ENCODE results near the gene SHISAL1.

SHISAL1 gene

DNA sequence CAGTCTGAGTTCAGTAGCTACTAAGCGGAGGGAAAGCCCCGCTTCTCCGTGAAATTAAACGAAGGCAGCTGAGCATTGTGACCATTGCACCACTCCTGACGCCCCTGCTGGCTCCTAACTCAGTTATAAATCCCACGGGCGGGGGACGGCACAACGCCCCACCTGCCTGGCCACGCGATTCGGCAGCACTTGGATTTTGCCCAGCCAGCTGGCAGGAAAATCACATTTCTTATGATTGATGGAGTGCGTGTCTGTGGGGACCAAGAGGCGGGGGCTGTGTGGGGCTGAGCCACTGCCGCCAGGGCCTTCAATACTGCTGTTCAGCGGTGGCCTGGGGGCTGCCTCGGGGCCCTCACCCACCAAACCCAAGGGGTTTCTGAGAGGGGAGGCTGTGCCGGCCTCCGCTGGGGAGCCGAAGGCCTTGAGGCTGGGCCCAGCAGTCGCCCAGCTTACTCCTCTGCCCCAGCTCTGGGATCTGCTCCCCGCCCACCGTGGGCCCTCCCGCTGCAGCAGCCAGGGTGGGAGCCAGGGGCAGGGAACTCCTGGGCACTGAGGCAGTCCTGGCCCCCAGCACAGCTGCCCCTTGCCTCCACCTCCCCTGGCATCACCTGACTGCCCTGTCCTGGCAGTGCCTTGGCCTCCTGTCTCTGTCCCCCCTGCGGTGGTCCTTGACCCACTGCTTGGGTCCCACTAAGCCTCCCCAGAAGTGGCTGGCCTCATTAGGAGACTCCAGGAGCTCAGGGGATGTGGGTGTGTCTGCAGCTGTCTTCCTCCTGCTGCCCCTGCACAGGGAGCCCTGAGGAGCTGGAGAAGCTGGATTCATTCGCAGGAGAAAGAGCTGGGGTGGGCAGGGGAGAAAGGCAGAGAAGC is 30.7 kb downstream of the SHISAL1 start:
- Histone ChIP-seq H3K36me3 (ENCODE audit: control insufficient read depth in 2 of 2, insufficient read depth in 2 of 2, low read length in 2 of 2) (no peaks in the 10 kb centered on the region), H3K4me3 (ENCODE audit: low read length in 2 of 2) (no peak overlapping the region), H3K9ac (ENCODE audit: low read depth in 1 of 2, low read length in 2 of 2) (no peak overlapping the region), H3K27me3 (ENCODE audit: control insufficient read depth in 2 of 2, insufficient read depth in 2 of 2, low read length in 2 of 2) (no peaks in the 10 kb centered on the region), H3K27ac (ENCODE audit: low read depth in 2 of 2, low read length in 2 of 2) (no peak overlapping the region), H3K9me3 (ENCODE audit: control insufficient read depth in 2 of 2, low read length in 2 of 2) (no peaks in the 10 kb centered on the region), H3K4me1 (ENCODE audit: control insufficient read depth in 2 of 2, insufficient read depth in 2 of 2, low read length in 2 of 2) (no peaks in the 10 kb centered on the region)

DNA sequence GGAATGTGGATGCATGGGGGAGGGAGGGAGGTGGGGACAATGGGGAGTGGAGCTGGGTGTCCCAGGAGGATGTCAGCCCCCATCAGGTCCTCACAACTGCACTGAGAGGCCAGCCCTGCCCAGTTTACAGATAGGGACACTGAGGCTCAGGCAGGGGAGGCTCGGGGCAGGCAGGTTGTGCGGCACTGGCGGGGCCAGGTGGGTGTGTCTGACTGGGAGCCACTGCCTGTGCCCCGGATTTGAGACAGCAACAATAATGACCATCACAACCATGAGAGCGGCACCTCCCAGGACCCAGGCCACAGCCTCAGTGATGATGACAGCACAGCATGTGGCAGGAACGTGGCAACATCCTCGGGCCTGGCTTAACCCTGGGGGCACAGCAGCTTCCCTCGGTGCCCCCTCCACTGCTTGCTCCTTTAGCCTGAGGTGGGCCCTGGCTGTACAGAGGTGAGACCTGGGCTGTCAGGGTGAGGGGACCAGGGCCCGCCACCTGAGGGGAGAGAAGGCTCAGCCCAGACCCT is 32.0 kb downstream of the SHISAL1 start:
- Histone ChIP-seq H3K27ac (ENCODE audit: low read depth in 2 of 2, low read length in 2 of 2) (no peak overlapping the region), H3K36me3 (ENCODE audit: control insufficient read depth in 2 of 2, insufficient read depth in 2 of 2, low read length in 2 of 2) (no peaks in the 10 kb centered on the region), H3K4me3 (ENCODE audit: low read length in 2 of 2) (no peak overlapping the region), H3K27me3 (ENCODE audit: control insufficient read depth in 2 of 2, insufficient read depth in 2 of 2, low read length in 2 of 2) (no peaks in the 10 kb centered on the region), H3K4me1 (ENCODE audit: control insufficient read depth in 2 of 2, insufficient read depth in 2 of 2, low read length in 2 of 2) (no peaks in the 10 kb centered on the region), H3K9ac (ENCODE audit: low read depth in 1 of 2, low read length in 2 of 2) (no peak overlapping the region), H3K9me3 (ENCODE audit: control insufficient read depth in 2 of 2, low read length in 2 of 2) (no peaks in the 10 kb centered on the region)

DNA sequence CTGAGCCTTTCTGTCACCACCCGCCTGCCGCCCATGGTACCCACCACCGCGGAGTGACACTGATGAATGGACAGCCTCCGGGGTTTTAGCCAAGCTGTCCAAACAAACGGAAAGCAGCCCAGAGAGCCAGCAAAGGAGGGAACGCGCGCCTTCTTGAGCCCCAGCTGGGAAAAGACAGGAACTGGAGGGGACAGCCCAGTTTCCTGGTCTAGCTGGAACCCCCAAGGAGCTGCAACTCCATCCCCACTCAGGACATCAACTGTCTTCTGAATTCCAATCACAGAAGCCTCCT is 33.7 kb downstream of the SHISAL1 start:
- H3K36me3 ChIP-seq (ENCODE audit: control insufficient read depth in 2 of 2, insufficient read depth in 2 of 2, low read length in 2 of 2): no peaks in the 10 kb centered on the region

DNA sequence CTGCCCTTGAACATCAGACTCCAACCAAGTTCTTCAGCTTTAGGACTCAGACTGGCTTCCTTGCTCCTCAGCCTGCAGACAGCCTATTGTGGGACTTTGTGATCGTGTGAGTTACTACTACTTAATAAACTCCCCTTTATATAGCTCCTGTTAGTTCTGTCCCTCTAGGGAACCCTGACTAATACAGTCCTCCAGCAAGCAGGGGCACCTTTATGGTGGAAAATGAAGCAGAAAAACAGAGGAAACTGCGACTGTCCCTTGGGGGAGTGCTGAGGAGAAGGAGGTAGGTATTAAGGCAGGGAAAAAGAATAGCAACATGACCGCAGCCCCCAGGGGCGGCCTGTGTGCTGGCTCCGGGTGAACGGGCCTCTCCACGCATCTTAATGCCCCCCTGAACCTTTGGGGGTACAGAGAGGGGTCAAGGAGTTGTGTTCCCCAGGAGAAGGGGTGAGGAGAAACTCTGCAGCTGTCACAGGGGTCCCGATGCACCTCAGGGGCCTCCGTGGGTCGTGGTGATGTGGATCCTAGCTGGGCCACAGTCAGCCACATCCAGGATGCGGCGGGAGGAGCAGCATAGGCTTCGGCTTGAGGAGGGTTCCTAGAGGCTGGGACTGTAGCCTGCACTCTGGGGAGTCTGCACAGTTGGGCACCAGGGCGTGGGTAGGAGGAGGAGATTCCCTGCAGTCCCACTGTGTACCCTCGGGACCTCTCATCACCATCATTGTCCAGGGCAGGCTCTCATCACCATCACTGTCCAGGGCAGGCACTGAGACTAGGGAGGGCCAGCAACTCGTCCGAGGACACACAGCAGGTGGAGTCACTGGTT is 34.3 kb downstream of the SHISAL1 start:
- H3K27me3 ChIP-seq (ENCODE audit: control insufficient read depth in 2 of 2, insufficient read depth in 2 of 2, low read length in 2 of 2): no peaks in the 10 kb centered on the region

More for the DNA sequence above, 33.7 kb downstream of the SHISAL1 start:
- no peaks in the 10 kb centered on the region for H3K9me3 ChIP-seq (ENCODE audit: control insufficient read depth in 2 of 2, low read length in 2 of 2)
- no peaks in the 10 kb centered on the region for H3K4me1 ChIP-seq (ENCODE audit: control insufficient read depth in 2 of 2, insufficient read depth in 2 of 2, low read length in 2 of 2)
- no peaks in the 10 kb centered on the region for H3K27me3 ChIP-seq (ENCODE audit: control insufficient read depth in 2 of 2, insufficient read depth in 2 of 2, low read length in 2 of 2)
- no peak overlapping the region for H3K4me3 ChIP-seq (ENCODE audit: low read length in 2 of 2)
- H3K9ac ChIP-seq (ENCODE audit: low read depth in 1 of 2, low read length in 2 of 2): no peak overlapping the region
- no peak overlapping the region for H3K27ac ChIP-seq (ENCODE audit: low read depth in 2 of 2, low read length in 2 of 2)

DNA sequence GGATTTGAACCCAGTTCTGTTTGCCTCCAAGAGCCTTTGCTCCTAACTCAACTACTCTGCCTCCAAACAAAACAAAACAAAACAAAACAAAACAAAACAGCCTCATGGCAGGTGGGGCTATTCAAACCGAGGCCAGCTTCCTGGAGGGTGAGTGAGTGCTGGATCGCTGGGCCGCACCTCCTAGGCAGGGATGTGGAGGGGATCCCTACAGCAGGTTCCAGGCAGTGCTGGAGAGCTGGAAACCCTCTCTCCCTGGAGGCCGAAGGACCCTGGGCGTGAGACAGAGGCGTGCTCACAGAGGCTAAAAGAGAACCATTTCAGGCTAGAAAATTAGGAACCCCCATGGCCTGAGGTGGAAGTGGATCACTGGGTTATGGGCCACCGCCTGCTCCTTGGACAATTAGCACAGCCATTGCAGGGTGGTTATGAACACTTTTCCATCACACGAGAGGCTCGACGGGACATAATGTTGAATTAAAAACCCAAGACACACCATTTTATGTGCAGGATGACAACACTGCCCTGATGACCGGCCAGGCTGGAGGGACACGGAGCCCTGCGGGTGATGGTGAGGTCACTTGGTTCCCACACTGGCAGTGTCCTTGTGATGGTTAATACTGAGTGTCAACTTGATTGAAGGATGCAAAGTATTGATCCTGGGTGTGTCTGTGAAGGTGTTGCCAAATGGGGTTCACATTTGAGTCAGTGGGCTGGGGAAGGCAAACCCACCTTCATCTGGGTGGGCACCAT is 35.2 kb downstream of the SHISAL1 start:
- Histone ChIP-seq H3K27me3 (ENCODE audit: control insufficient read depth in 2 of 2, insufficient read depth in 2 of 2, low read length in 2 of 2) (no peaks in the 10 kb centered on the region), H3K27ac (ENCODE audit: low read depth in 2 of 2, low read length in 2 of 2) (no peak overlapping the region), H3K9ac (ENCODE audit: low read depth in 1 of 2, low read length in 2 of 2) (no peak overlapping the region), H3K36me3 (ENCODE audit: control insufficient read depth in 2 of 2, insufficient read depth in 2 of 2, low read length in 2 of 2) (no peaks in the 10 kb centered on the region), H3K4me1 (ENCODE audit: control insufficient read depth in 2 of 2, insufficient read depth in 2 of 2, low read length in 2 of 2) (no peaks in the 10 kb centered on the region), H3K9me3 (ENCODE audit: control insufficient read depth in 2 of 2, low read length in 2 of 2) (no peaks in the 10 kb centered on the region), H3K4me3 (ENCODE audit: low read length in 2 of 2) (no peak overlapping the region)

More for the DNA sequence above, 34.3 kb downstream of the SHISAL1 start:
- H3K27ac ChIP-seq (ENCODE audit: low read depth in 2 of 2, low read length in 2 of 2): no peak overlapping the region
- H3K4me3 ChIP-seq (ENCODE audit: low read length in 2 of 2): no peak overlapping the region
- H3K9me3 ChIP-seq (ENCODE audit: control insufficient read depth in 2 of 2, low read length in 2 of 2): no peaks in the 10 kb centered on the region
- no peaks in the 10 kb centered on the region for H3K4me1 ChIP-seq (ENCODE audit: control insufficient read depth in 2 of 2, insufficient read depth in 2 of 2, low read length in 2 of 2)
- H3K36me3 ChIP-seq (ENCODE audit: control insufficient read depth in 2 of 2, insufficient read depth in 2 of 2, low read length in 2 of 2): no peaks in the 10 kb centered on the region
- H3K9ac ChIP-seq (ENCODE audit: low read depth in 1 of 2, low read length in 2 of 2): no peak overlapping the region

DNA sequence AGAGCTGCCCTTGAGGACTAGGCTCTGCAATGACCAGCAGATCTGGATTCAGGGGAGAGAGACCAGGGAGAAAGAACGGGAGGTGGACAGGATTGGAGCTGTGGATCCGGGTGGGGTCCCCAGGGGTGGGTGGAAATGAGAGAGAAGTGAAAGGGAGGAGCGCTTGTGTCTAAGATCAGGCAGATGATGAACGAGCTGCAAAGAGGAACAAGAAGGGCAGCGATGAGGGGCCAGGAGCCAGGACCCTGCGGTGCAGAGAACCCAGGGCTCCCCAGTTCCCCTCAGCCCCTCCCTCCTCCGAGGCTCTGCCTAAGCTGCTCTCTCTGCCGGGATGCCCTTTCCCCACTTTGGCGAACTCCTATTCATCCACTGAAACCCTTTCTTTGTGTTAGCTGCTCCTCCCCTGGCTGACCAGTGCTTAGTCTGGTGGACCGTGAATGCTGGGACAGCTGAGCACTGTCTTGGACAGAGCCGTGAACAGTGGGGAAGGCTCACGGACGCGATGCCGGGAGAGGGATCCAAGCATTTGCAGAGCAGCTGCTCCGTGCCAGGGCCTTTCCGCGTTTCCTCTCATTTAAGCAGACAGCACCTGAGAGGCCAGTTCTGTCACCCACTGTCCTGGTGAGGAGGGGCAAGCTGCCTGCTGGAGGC is 35.9 kb downstream of the SHISAL1 start:
- no peak overlapping the region for H3K27ac ChIP-seq (ENCODE audit: low read depth in 2 of 2, low read length in 2 of 2)
- H3K36me3 ChIP-seq (ENCODE audit: control insufficient read depth in 2 of 2, insufficient read depth in 2 of 2, low read length in 2 of 2): no peaks in the 10 kb centered on the region
- no peak overlapping the region for H3K9ac ChIP-seq (ENCODE audit: low read depth in 1 of 2, low read length in 2 of 2)
- no peaks in the 10 kb centered on the region for H3K27me3 ChIP-seq (ENCODE audit: control insufficient read depth in 2 of 2, insufficient read depth in 2 of 2, low read length in 2 of 2)
- no peaks in the 10 kb centered on the region for H3K9me3 ChIP-seq (ENCODE audit: control insufficient read depth in 2 of 2, low read length in 2 of 2)
- no peak overlapping the region for H3K4me3 ChIP-seq (ENCODE audit: low read length in 2 of 2)
- H3K4me1 ChIP-seq (ENCODE audit: control insufficient read depth in 2 of 2, insufficient read depth in 2 of 2, low read length in 2 of 2): no peaks in the 10 kb centered on the region

DNA sequence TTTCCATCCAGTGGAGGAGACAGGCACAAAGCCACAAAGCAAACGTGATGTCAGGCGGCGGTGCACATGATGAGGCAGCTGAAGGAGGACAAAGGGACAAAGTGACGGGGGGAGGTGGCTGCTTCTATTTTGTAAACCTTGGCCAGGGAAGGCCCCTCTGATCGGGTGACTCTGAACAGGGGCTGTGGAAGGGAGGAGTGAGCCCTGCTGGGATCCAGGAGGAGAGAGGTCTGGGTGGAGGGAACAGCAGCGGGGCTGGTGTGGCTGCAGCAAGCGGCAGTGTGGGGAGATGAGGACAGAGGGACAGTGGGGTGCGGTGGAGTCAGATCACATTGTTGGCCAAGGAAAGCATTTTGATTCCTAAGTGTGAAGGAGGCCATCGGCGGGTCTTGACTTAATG is 36.7 kb downstream of the SHISAL1 start:
- no peaks in the 10 kb centered on the region for H3K36me3 ChIP-seq (ENCODE audit: control insufficient read depth in 2 of 2, insufficient read depth in 2 of 2, low read length in 2 of 2)
- no peak overlapping the region for H3K4me3 ChIP-seq (ENCODE audit: low read length in 2 of 2)
- no peaks in the 10 kb centered on the region for H3K27me3 ChIP-seq (ENCODE audit: control insufficient read depth in 2 of 2, insufficient read depth in 2 of 2, low read length in 2 of 2)
- no peaks in the 10 kb centered on the region for H3K4me1 ChIP-seq (ENCODE audit: control insufficient read depth in 2 of 2, insufficient read depth in 2 of 2, low read length in 2 of 2)
- no peak overlapping the region for H3K27ac ChIP-seq (ENCODE audit: low read depth in 2 of 2, low read length in 2 of 2)
- H3K9ac ChIP-seq (ENCODE audit: low read depth in 1 of 2, low read length in 2 of 2): no peak overlapping the region
- no peaks in the 10 kb centered on the region for H3K9me3 ChIP-seq (ENCODE audit: control insufficient read depth in 2 of 2, low read length in 2 of 2)

DNA sequence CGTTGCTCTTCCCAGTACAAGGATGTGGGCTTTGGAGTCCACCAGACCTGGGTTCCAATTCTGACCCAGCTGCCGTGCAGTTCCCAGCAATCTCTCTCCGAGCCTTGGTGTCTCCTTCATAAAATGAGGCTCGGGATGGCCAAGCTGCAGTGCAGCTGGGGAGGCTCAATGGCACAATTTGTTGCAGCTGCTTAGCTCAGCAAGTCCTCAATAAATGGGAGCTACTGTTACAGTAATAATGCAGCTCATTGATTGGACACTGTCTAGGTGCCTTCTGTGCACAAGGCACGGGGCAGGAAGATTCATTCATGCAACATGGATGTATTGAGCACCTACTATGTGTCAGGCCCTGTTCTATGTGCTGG is 37.1 kb downstream of the SHISAL1 start:
- H3K4me3 ChIP-seq (ENCODE audit: low read length in 2 of 2): no peak overlapping the region
- no peaks in the 10 kb centered on the region for H3K4me1 ChIP-seq (ENCODE audit: control insufficient read depth in 2 of 2, insufficient read depth in 2 of 2, low read length in 2 of 2)
- H3K27me3 ChIP-seq (ENCODE audit: control insufficient read depth in 2 of 2, insufficient read depth in 2 of 2, low read length in 2 of 2): no peaks in the 10 kb centered on the region

DNA sequence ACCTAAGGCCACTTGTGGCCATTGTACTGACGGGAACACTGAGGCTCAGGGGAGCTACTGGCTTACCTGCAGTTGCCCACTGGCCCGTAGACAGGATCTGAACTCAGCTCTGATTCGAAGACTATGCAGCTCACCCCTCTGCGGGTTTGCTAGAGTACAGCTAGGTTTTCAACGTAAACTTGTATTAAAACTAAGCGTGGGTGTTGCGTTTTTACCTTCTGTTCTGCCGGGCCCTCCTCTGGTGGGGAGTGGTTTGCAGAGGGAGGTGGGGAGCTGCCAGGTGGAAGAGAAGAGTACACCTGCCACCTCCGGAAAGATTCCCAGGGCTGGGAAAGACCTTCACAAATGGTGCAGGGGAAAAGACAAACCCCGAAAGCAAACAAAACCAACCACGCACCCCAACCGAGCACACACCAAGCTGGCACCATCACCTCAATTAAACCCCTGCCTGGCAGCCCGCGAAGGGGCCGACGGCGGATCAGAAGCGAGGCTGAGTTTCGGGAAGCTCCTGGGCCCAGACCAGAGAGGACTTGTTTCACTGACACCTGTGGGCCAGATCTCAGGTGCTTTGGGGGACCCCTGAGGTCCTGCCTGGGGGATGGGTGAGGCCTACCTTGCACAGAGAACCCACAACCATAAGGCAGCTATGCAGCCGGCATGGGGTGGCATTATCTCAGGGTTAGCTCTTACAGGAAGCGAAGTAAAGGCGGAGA is 37.7 kb downstream of the SHISAL1 start:
- H3K27ac ChIP-seq (ENCODE audit: low read depth in 2 of 2, low read length in 2 of 2): no peak overlapping the region

More for the DNA sequence above, 37.1 kb downstream of the SHISAL1 start:
- H3K9ac ChIP-seq (ENCODE audit: low read depth in 1 of 2, low read length in 2 of 2): no peak overlapping the region
- H3K9me3 ChIP-seq (ENCODE audit: control insufficient read depth in 2 of 2, low read length in 2 of 2): no peaks in the 10 kb centered on the region
- H3K36me3 ChIP-seq (ENCODE audit: control insufficient read depth in 2 of 2, insufficient read depth in 2 of 2, low read length in 2 of 2): no peaks in the 10 kb centered on the region
- H3K27ac ChIP-seq (ENCODE audit: low read depth in 2 of 2, low read length in 2 of 2): no peak overlapping the region

More for the DNA sequence above, 37.7 kb downstream of the SHISAL1 start:
- H3K9ac ChIP-seq (ENCODE audit: low read depth in 1 of 2, low read length in 2 of 2): no peak overlapping the region
- H3K36me3 ChIP-seq (ENCODE audit: control insufficient read depth in 2 of 2, insufficient read depth in 2 of 2, low read length in 2 of 2): no peaks in the 10 kb centered on the region
- no peaks in the 10 kb centered on the region for H3K4me1 ChIP-seq (ENCODE audit: control insufficient read depth in 2 of 2, insufficient read depth in 2 of 2, low read length in 2 of 2)
- no peak overlapping the region for H3K4me3 ChIP-seq (ENCODE audit: low read length in 2 of 2)
- no peaks in the 10 kb centered on the region for H3K27me3 ChIP-seq (ENCODE audit: control insufficient read depth in 2 of 2, insufficient read depth in 2 of 2, low read length in 2 of 2)
- H3K9me3 ChIP-seq (ENCODE audit: control insufficient read depth in 2 of 2, low read length in 2 of 2): no peaks in the 10 kb centered on the region

Measured in mucosa of rectum (tissue), 2 donors.